Activated T-helper 1 cell treated with anti-CD3 and anti-CD28 coated beads, Interleukin-2, amount 50 U/mL, for 16 hours (primary cell): ENCODE data around the gene TAF11L2.
"Not testable (repeated sequence)": the region's sequence is repeated elsewhere in the genome, so short reads cannot be mapped to it uniquely, and the experiment has no call there.

Experiments
- DNase-seq, 2 donors: peaks; one replicate each; pipeline ENCODE4 v3.0.0-alpha.2; 2020; ENCODE audit warnings: low read depth in 1 of 2, low spot score in 1 of 2

Gene TAF11L2

GRCh38 chr5:17497931-17498330 is at the start of gene TAF11L2:
TSS of gene TAF11L2 (plus strand) at chr5:17498231.
- DNase-seq = not testable (repeated sequence)

- no peak for DNase-seq
Observed at GRCh38 chr5:17448877-17449276, 49.2 kb upstream of the TAF11L2 start.

GRCh38 chr5:17452936-17453335 is 45.1 kb upstream of the TAF11L2 start:
- DNase-seq = no peak

- DNase-seq = no peak
Observed at GRCh38 chr5:17455942-17456341, 42.1 kb upstream of the TAF11L2 start.

- no peak for DNase-seq
Observed at GRCh38 chr5:17461793-17462192, 36.2 kb upstream of the TAF11L2 start.

- no peak for DNase-seq
Observed at GRCh38 chr5:17463653-17464052, 34.4 kb upstream of the TAF11L2 start.

GRCh38 chr5:17470064-17470463 is 28.0 kb upstream of the TAF11L2 start:
- DNase-seq = no peak

GRCh38 chr5:17475064-17475463 is 23.0 kb upstream of the TAF11L2 start:
- not testable (repeated sequence) for DNase-seq

- DNase-seq = no peak
Observed at GRCh38 chr5:17477043-17477442, 21.0 kb upstream of the TAF11L2 start.

- DNase-seq = no peak
Observed at GRCh38 chr5:17477573-17478265, 20.3 kb upstream of the TAF11L2 start.

GRCh38 chr5:17481378-17481777 is 16.7 kb upstream of the TAF11L2 start:
- DNase-seq = no peak

- no peak for DNase-seq
Observed at GRCh38 chr5:17482790-17483189, 15.2 kb upstream of the TAF11L2 start.

- DNase-seq = not testable (repeated sequence)
Observed at GRCh38 chr5:17486464-17487173, 11.4 kb upstream of the TAF11L2 start.

GRCh38 chr5:17487174-17487512 is 10.9 kb upstream of the TAF11L2 start:
- no peak for DNase-seq

GRCh38 chr5:17491257-17491656 is 6.8 kb upstream of the TAF11L2 start:
- DNase-seq = not testable (repeated sequence)

- DNase-seq = no peak
Observed at GRCh38 chr5:17492770-17493169, 5.3 kb upstream of the TAF11L2 start.

- no peak for DNase-seq
Observed at GRCh38 chr5:17497446-17497845, 585 bp upstream of the TAF11L2 start.

- no peak for DNase-seq
Observed at GRCh38 chr5:17511775-17512325, 13.8 kb downstream of the TAF11L2 start.

- not testable (repeated sequence) for DNase-seq
Observed at GRCh38 chr5:17517526-17517925, 19.5 kb downstream of the TAF11L2 start.

GRCh38 chr5:17518067-17518466 is 20.0 kb downstream of the TAF11L2 start, which contains the start of gene TAF11L3:
TSS of gene TAF11L3 (plus strand) at chr5:17518367.
- DNase-seq = not testable (repeated sequence)

- not testable (repeated sequence) for DNase-seq
Observed at GRCh38 chr5:17519508-17519907, 21.5 kb downstream of the TAF11L2 start.

- not testable (repeated sequence) for DNase-seq
Observed at GRCh38 chr5:17521501-17521900, 23.5 kb downstream of the TAF11L2 start, which contains the start of gene TAF11L4. TSS of gene TAF11L4 (plus strand) at chr5:17521801.
